K562 (cell line): ENCODE measurements around the gene C6orf89. TPM values are rescaled to one million over a fixed set of nuclear protein-coding genes. Genes with fewer than 3 reads are reported as not detected.
A peak's percentile ranks its signal among the peaks of the same experiment; 100 is the strongest.

ENCODE experiments used
- ARHGAP35 ChIP-seq: fragments of 450-650 bp; IDR thresholded peaks from 2 replicates; pipeline ENCODE4 v1.6.1; 2018; ENCODE audit not compliant: partially characterized antibody
- L3MBTL2 ChIP-seq: fragments of 450-650 bp; IDR thresholded peaks from 2 replicates; pipeline ENCODE4 v1.6.1; 2016; ENCODE audit warnings: mild to moderate bottlenecking, moderate library complexity
- RBM15 ChIP-seq: fragments of 200-400 bp; formaldehyde crosslinking; IDR thresholded peaks from 2 replicates; pipeline ENCODE4 v1.6.1; 2018; ENCODE audit warnings: mild to moderate bottlenecking, low read length, moderate library complexity; ENCODE audit not compliant: insufficient read depth
- SPI1 ChIP-seq: IDR thresholded peaks from 2 replicates; pipeline ENCODE4 v1.6.1; 2011; ENCODE audit warnings: low read depth, low read length, control low read depth, borderline replicate concordance
- ZC3H11A ChIP-seq: IDR thresholded peaks from 2 replicates; pipeline ENCODE4 v1.6.1; 2012; ENCODE audit warnings: low read depth, low read length, improper control_type of control experiment
- ZNF253 ChIP-seq: fragments of 250-450 bp; sonication (Bioruptor Pico); conservative IDR thresholded peaks from 2 replicates; pipeline ENCODE4 v1.6.1; 2021; ENCODE audit warnings: mild to moderate bottlenecking
- polyA plus RNA-seq, 8 experiments: library from polyadenylated mRNA; depleted of rRNA in 4 of 8; stranded (reverse) in 5 of 8; unstranded in 3 of 8; fragments of >200 nt; fragmentation: Nextera tagmentation in 2 of 8; fragmentation: Illumina TruSeq in 1 of 8; extraction: Ambion mirVana in 2 of 8; extraction: Trizol in 1 of 8; gene quantifications; 2 replicates each; pipeline versions ENCODE4 v1.2.1 to v1.2.3, GENCODE V29; 2011 to 2014; ENCODE audit warnings: inconsistent platforms in 1 of 8, missing spikeins in 1 of 8
- total RNA-seq, 7 experiments: library from RNA; depleted of rRNA in 6 of 7; stranded (reverse); fragments of >200 nt in 6 of 7; fragmentation: Illumina TruSeq in 2 of 7; extraction: Trizol in 2 of 7; gene quantifications; 2 replicates each; pipeline versions ENCODE4 v1.2.1 to v1.2.3, GENCODE V29; 2011 to 2021; ENCODE audit warnings: low replicate concordance in 1 of 7
- TF ChIP-seq, protein P1 (sequence below): fragments of 250-450 bp; sonication (Bioruptor Pico); IDR thresholded peaks from 2 replicates; pipeline ENCODE4 v1.5.0; 2022; ENCODE audit warnings: mild to moderate bottlenecking
- TF ChIP-seq, protein P2 (sequence below), 2 experiments: fragments of 450-650 bp; formaldehyde crosslinking in 1 of 2; IDR thresholded peaks; 2 replicates each; pipeline versions ENCODE4 v1.4.0 to v1.6.1; 2014 to 2020; ENCODE audit warnings: mild to moderate bottlenecking in 2 of 2, borderline replicate concordance in 1 of 2, low read depth in 1 of 2
- TF ChIP-seq, protein P3 (sequence below): fragments of 200-800 bp; sonication (Bioruptor generic); IDR thresholded peaks from 2 replicates; pipeline ENCODE4 v1.6.1; 2016; ENCODE audit warnings: missing genetic modification characterization, missing compliant biosample characterization
- TF ChIP-seq, protein P4 (sequence below): fragments of 250-450 bp; sonication (Bioruptor Pico); IDR thresholded peaks from 2 replicates; pipeline ENCODE4 v1.8.0; 2021; ENCODE audit warnings: moderate library complexity, mild to moderate bottlenecking, inconsistent platforms

C6orf89 gene
- total and polyA plus RNA-seq, 9 of the 15 experiments (the other 6 are each of a cell fraction or from before 2014, with no cell fraction given), result 35.2 to 111 (median 58.5) TPM

DNA sequence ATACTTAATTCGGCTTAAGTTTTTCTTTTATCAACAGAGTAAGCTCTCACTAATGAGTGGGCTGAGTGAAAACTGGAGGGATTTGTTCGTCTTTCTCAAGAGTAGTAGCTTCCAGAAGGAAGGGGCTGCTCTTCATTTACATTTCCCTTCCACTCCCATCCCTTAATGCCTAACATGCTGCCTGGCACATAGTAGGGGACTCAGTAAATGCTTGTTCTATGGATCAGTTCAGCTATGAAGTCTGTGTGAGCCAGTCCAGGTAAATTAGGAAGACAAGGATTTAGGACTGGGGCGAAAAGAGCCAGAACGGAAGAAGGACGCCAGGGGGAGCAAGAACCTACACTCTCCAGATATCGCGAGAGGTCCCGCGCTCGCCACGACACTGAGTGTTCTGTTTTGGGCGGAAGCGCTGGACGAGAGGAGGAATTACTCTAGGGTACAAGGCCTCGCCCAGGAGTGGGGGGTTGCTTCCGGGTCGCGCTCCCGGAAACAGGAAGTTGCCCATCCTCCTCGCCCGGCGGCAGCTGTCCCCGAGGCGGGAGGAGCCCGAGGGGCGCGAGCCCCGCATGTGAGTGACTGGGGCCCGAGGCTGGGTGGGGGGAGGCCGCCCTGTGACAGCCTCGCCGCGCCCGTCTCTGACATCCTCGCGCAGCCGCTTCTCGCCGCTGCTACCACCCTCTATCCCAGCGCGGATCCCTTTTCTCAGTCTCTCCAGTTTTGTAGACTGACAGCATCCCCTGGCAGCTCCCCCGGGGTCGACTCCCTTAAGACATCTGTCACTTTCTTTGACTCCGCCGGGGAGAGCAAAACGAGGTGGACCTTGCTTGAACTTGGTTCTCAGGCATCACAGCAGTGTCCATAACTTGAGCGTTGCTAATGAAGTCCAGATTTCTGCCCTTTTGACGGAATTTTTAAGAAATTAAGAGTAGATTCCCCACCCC, at the start of gene C6orf89 (continued):
- TF ChIP-seq, protein P1, sequence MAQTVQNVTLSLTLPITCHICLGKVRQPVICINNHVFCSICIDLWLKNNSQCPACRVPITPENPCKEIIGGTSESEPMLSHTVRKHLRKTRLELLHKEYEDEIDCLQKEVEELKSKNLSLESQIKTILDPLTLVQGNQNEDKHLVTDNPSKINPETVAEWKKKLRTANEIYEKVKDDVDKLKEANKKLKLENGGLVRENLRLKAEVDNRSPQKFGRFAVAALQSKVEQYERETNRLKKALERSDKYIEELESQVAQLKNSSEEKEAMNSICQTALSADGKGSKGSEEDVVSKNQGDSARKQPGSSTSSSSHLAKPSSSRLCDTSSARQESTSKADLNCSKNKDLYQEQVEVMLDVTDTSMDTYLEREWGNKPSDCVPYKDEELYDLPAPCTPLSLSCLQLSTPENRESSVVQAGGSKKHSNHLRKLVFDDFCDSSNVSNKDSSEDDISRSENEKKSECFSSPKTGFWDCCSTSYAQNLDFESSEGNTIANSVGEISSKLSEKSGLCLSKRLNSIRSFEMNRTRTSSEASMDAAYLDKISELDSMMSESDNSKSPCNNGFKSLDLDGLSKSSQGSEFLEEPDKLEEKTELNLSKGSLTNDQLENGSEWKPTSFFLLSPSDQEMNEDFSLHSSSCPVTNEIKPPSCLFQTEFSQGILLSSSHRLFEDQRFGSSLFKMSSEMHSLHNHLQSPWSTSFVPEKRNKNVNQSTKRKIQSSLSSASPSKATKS (CRISPR knock-in tag), result no peak
- no peak for TF ChIP-seq ZC3H11A
- TF ChIP-seq, protein P2, sequence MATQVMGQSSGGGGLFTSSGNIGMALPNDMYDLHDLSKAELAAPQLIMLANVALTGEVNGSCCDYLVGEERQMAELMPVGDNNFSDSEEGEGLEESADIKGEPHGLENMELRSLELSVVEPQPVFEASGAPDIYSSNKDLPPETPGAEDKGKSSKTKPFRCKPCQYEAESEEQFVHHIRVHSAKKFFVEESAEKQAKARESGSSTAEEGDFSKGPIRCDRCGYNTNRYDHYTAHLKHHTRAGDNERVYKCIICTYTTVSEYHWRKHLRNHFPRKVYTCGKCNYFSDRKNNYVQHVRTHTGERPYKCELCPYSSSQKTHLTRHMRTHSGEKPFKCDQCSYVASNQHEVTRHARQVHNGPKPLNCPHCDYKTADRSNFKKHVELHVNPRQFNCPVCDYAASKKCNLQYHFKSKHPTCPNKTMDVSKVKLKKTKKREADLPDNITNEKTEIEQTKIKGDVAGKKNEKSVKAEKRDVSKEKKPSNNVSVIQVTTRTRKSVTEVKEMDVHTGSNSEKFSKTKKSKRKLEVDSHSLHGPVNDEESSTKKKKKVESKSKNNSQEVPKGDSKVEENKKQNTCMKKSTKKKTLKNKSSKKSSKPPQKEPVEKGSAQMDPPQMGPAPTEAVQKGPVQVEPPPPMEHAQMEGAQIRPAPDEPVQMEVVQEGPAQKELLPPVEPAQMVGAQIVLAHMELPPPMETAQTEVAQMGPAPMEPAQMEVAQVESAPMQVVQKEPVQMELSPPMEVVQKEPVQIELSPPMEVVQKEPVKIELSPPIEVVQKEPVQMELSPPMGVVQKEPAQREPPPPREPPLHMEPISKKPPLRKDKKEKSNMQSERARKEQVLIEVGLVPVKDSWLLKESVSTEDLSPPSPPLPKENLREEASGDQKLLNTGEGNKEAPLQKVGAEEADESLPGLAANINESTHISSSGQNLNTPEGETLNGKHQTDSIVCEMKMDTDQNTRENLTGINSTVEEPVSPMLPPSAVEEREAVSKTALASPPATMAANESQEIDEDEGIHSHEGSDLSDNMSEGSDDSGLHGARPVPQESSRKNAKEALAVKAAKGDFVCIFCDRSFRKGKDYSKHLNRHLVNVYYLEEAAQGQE (IDR thresholded peaks at IDR 0.05; ENCODE audit: borderline replicate concordance), result peak; percentile 62; the same call in 1 of the 2 replicates
- TF ChIP-seq, protein P2 (CRISPR knock-in tag; IDR thresholded peaks at IDR 0.05; ENCODE audit: low read depth), result peak; percentile 81
- TF ChIP-seq, protein P3, sequence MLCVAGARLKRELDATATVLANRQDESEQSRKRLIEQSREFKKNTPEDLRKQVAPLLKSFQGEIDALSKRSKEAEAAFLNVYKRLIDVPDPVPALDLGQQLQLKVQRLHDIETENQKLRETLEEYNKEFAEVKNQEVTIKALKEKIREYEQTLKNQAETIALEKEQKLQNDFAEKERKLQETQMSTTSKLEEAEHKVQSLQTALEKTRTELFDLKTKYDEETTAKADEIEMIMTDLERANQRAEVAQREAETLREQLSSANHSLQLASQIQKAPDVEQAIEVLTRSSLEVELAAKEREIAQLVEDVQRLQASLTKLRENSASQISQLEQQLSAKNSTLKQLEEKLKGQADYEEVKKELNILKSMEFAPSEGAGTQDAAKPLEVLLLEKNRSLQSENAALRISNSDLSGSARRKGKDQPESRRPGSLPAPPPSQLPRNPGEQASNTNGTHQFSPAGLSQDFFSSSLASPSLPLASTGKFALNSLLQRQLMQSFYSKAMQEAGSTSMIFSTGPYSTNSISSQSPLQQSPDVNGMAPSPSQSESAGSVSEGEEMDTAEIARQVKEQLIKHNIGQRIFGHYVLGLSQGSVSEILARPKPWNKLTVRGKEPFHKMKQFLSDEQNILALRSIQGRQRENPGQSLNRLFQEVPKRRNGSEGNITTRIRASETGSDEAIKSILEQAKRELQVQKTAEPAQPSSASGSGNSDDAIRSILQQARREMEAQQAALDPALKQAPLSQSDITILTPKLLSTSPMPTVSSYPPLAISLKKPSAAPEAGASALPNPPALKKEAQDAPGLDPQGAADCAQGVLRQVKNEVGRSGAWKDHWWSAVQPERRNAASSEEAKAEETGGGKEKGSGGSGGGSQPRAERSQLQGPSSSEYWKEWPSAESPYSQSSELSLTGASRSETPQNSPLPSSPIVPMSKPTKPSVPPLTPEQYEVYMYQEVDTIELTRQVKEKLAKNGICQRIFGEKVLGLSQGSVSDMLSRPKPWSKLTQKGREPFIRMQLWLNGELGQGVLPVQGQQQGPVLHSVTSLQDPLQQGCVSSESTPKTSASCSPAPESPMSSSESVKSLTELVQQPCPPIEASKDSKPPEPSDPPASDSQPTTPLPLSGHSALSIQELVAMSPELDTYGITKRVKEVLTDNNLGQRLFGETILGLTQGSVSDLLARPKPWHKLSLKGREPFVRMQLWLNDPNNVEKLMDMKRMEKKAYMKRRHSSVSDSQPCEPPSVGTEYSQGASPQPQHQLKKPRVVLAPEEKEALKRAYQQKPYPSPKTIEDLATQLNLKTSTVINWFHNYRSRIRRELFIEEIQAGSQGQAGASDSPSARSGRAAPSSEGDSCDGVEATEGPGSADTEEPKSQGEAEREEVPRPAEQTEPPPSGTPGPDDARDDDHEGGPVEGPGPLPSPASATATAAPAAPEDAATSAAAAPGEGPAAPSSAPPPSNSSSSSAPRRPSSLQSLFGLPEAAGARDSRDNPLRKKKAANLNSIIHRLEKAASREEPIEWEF (CRISPR knock-in tag), result no peak
- TF ChIP-seq SPI1, result peak; percentile 73; the same call in 1 of the 2 replicates
- peak; percentile 89 for TF ChIP-seq L3MBTL2
- peak; percentile 97 for TF ChIP-seq ARHGAP35
- no peak for TF ChIP-seq RBM15
- TF ChIP-seq, protein P4, sequence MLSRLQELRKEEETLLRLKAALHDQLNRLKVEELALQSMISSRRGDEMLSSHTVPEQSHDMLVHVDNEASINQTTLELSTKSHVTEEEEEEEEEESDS (CRISPR knock-in tag), result no peak
- no peak for TF ChIP-seq ZNF253 (CRISPR knock-in tag)
